ENCODE measurements around the gene KIF26A. TPM values are rescaled to one million over a fixed set of nuclear protein-coding genes. Genes with fewer than 3 reads are reported as not detected.
A peak's percentile ranks its signal among the peaks of the same experiment; 100 is the strongest.

The KIF26A gene
- total RNA-seq, 1 donor from 2014 or later: not detected

DNA sequence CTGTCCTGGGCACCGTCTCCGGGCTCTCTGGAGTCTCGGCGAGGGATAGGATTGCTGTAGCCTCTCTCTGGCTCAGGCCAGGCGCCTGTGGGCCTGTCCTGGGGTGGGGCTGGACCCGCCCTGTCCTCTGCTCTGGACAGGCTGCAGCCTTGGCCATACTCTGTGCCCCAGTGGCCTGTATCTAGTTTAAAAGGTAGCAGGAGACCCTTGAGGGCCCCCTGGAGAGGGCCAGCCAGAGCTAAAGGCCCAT lies 1.8 kb downstream of the KIF26A start:
- intact Hi-C loops (cut with micrococcal nuclease): no loop called here
- Mint-ChIP-seq H3K27ac (no peak overlapping the region), H3K4me3 (no peak overlapping the region)

DNA sequence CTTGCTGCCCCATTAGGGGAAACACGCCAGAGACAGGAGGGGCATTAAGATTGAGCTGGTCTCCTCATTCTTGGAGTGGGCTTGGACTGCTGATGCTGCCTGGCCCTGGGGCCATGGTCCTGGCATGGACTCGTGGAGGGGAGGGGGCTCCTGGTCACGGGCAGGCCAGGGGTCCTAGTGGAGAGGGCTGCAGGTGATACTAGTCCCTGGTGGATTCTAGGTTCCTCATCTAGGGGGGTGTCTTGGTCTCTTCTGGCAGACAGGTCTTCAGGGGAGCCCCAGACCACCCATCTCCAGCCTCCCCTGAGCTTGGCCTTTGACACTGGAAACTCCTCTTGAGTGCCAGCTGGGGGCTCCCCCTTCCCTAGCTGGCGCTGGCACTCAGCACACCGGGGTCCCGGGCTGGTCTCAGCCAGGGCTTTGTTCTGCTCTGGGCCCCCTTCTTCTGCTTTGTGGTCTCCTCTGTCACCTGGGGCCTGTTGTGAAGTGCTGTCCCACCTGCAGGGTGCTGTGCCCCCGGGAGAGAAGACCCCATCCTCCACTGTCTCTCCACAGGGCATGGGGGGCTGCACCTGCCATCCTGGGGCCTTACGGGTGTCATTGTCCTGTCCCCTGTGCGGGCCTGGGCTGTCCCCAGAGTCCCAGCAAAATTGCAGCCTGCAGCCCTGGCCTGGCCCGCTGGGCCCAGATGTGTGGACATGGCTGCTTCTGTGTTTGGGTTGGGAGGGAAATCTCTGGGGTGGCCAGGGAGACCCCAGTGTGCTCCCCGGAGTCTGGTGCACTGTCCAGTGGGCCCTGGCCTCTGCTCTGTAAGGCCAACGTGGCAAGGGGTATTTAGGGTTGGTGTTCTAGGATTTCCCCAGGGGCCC lies 2.3 kb downstream of the KIF26A start:
- H3K36me3 Mint-ChIP-seq (ENCODE audit: low read depth): no peaks in the 10 kb centered on the region
- intact Hi-C loops (cut with micrococcal nuclease): no loop called here
- POLR2A ChIA-PET: no interaction called here
- no peak overlapping the region for H3K27ac Mint-ChIP-seq
- no peak for ATAC-seq (ENCODE audit: low read depth)
- CTCF ChIA-PET: no interaction called here
- DNase-seq: peak; percentile 10
- peaks cover 7% of the 10 kb centered on the region for H3K4me1 Mint-ChIP-seq
- no peaks in the 10 kb centered on the region for H3K9me3 Mint-ChIP-seq
- H3K27me3 Mint-ChIP-seq: peaks cover 15% of the 10 kb centered on the region
- no peak overlapping the region for H3K4me3 Mint-ChIP-seq
- no peak for TF ChIP-seq CTCF (IDR thresholded peaks at IDR 0.05)

More for the DNA sequence above, 1.8 kb downstream of the KIF26A start:
- peaks cover 18% of the 10 kb centered on the region for H3K27me3 Mint-ChIP-seq
- DNase-seq (no peak), ATAC-seq (ENCODE audit: low read depth) (no peak)
- peaks cover 10% of the 10 kb centered on the region for H3K4me1 Mint-ChIP-seq
- no peak for TF ChIP-seq CTCF (IDR thresholded peaks at IDR 0.05)
- no peaks in the 10 kb centered on the region for H3K36me3 Mint-ChIP-seq (ENCODE audit: low read depth)
- POLR2A ChIA-PET: no interaction called here
- H3K9me3 Mint-ChIP-seq: no peaks in the 10 kb centered on the region
- CTCF ChIA-PET: no interaction called here

GRCh38 chr14:104141621-104142091 lies 3.3 kb downstream of the KIF26A start:
- peaks cover 19% of the 10 kb centered on the region for H3K27me3 Mint-ChIP-seq
- no peaks in the 10 kb centered on the region for H3K9me3 Mint-ChIP-seq
- DNase-seq: peak; percentile 12
- no peak overlapping the region for H3K4me3 Mint-ChIP-seq
- ChIA-PET CTCF (no interaction called here), POLR2A (no interaction called here)
- ATAC-seq (ENCODE audit: low read depth): no peak
- no peak overlapping the region for H3K27ac Mint-ChIP-seq
- TF ChIP-seq CTCF (IDR thresholded peaks at IDR 0.05): no peak
- intact Hi-C loops (cut with micrococcal nuclease): no loop called here
- H3K36me3 Mint-ChIP-seq (ENCODE audit: low read depth): no peaks in the 10 kb centered on the region
- peaks cover 7% of the 10 kb centered on the region for H3K4me1 Mint-ChIP-seq

- CTCF ChIA-PET: no interaction called here
Observed at GRCh38 chr14:104142136-104142945, 4.0 kb downstream of the KIF26A start.

More at GRCh38 chr14:104142136-104142945, 4.0 kb downstream of the KIF26A start:
- POLR2A ChIA-PET: no interaction called here
- Mint-ChIP-seq H3K36me3 (ENCODE audit: low read depth) (no peaks in the 10 kb centered on the region), H3K4me3 (no peak overlapping the region), H3K27ac (no peak overlapping the region), H3K27me3 (peaks cover 14% of the 10 kb centered on the region), H3K4me1 (peaks cover under 1% of the 10 kb centered on the region), H3K9me3 (no peaks in the 10 kb centered on the region)
- ATAC-seq (ENCODE audit: low read depth) (no peak), DNase-seq (peak; percentile 6)
- intact Hi-C loops (cut with micrococcal nuclease): no loop called here
- TF ChIP-seq CTCF (IDR thresholded peaks at IDR 0.05): no peak

Data from activated B cell treated with CpG ODN at 0.5 μM for 24 hours (primary cell).